GM12801 (cell line): ENCODE data around the gene PHLPP1.

Experiments used
- CTCF ChIP-seq: IDR thresholded peaks from one replicate; pipeline ENCODE4 v1.5.1; 2011; ENCODE audit warnings: control low read depth; ENCODE audit not compliant: insufficient read length; ENCODE audit errors: extremely low read depth

Gene PHLPP1

GRCh38 chr18:62900132-62900883, 185.0 kb downstream of the PHLPP1 start:
- TF ChIP-seq CTCF: no peak

- no peak for TF ChIP-seq CTCF
Measured at GRCh38 chr18:62902776-62903175, 187.4 kb downstream of the PHLPP1 start.

GRCh38 chr18:62904396-62905285, 189.3 kb downstream of the PHLPP1 start:
- no peak for TF ChIP-seq CTCF

GRCh38 chr18:62912885-62913284, 197.5 kb downstream of the PHLPP1 start:
- TF ChIP-seq CTCF: no peak

- TF ChIP-seq CTCF: no peak
Measured at GRCh38 chr18:62914871-62915392, 199.6 kb downstream of the PHLPP1 start.

- TF ChIP-seq CTCF: no peak
Measured at GRCh38 chr18:62918361-62918760, 203.0 kb downstream of the PHLPP1 start.

- TF ChIP-seq CTCF: no peak
Measured at GRCh38 chr18:62919109-62919838, 203.9 kb downstream of the PHLPP1 start.
